DND-41 (cell line): ENCODE measurements around the gene PKP2.

ENCODE experiments used
- EZH2 ChIP-seq: IDR thresholded peaks from 3 replicates; pipeline ENCODE4 v1.6.1; 2012; ENCODE audit warnings: borderline replicate concordance, low read depth, mild to moderate bottlenecking, moderate library complexity, low read length, inconsistent platforms; ENCODE audit not compliant: severe bottlenecking
- TF ChIP-seq, protein P1 (sequence below): IDR thresholded peaks from 2 replicates; pipeline ENCODE4 v1.5.1; 2012; ENCODE audit warnings: borderline replicate concordance, low read length, moderate library complexity, mild to moderate bottlenecking; ENCODE audit not compliant: poor library complexity, severe bottlenecking; ENCODE audit errors: extremely low read depth

DNA sequence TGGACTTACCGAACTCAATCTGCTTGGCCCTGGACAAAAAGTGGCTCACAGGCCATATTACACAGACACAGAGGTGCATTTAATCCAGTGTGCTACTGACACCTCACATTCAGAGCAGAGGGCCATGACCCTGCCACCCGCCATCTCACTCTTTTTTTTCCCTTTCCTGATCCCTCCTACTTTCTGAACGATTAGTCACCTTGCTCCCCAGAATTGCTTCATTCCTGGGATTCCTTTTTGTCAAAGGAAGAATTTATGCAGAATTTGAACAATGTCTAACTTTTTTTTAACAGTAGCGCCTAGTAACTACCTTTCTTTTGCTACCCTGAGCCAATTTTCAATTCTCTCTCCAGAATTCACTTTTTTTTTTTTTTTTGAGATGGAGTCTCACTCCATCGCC is 4.6 kb downstream of the PKP2 start:
- TF ChIP-seq, protein P1, sequence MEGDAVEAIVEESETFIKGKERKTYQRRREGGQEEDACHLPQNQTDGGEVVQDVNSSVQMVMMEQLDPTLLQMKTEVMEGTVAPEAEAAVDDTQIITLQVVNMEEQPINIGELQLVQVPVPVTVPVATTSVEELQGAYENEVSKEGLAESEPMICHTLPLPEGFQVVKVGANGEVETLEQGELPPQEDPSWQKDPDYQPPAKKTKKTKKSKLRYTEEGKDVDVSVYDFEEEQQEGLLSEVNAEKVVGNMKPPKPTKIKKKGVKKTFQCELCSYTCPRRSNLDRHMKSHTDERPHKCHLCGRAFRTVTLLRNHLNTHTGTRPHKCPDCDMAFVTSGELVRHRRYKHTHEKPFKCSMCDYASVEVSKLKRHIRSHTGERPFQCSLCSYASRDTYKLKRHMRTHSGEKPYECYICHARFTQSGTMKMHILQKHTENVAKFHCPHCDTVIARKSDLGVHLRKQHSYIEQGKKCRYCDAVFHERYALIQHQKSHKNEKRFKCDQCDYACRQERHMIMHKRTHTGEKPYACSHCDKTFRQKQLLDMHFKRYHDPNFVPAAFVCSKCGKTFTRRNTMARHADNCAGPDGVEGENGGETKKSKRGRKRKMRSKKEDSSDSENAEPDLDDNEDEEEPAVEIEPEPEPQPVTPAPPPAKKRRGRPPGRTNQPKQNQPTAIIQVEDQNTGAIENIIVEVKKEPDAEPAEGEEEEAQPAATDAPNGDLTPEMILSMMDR, result no peak
- TF ChIP-seq EZH2, result no peak
